CD4-positive, alpha-beta T cell treated with Interleukin-4 for 1 hour (primary cell): Measurements from ENCODE around the gene MRPS9.

Source experiments
- DNase-seq, 2 donors: peaks; one replicate each; pipeline ENCODE4 v3.0.0-alpha.2; 2020 to 2022

MRPS9 gene

DNA sequence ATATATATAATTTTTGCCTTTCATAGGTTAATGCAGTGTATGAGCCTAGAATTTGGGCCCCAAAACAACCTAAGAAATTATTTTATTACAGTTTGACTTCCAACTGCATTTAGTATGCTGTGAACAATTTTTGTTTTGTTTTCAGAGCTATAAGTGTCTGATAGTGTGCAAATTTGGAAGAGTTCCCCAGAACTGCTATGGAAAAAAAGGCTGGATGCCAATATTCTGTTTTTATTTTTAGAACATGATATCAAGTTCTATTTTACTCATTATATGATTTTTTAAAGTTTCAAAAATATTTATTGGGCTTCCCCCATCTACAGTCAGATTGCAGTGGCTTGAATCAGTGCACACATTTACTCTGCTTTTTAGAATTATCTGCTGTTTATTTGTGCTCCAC, 42.6 kb downstream of the MRPS9 start:
- no peak for DNase-seq

DNA sequence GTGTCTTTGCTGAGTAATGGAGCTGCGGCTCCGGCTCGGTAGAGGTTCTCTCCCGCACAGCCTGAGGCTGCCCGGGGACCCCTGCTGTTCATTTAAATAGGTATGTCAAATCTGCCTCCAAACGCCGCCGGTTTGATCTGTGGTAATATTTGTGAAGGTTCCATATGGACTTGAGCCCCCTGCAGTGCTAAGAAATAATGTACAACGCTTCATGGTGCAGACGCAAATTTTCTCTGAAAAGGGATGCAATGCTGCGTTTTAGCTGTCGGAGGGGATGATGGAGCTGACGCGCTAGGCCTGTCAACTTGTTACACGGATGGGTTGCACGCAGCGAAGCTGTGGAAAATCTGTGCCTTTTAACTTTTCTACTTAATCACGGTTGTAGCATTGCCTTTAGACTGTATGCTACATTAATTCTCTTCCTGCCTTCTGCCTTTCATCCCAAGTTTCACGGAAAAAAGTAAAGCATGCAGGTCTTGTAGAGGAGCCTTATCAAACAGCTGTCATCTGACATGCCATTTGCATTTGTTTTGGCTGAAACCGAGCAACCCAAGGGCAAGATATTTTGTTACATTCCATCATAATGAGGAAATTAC, 43.2 kb downstream of the MRPS9 start:
- DNase-seq, result no peak

DNA sequence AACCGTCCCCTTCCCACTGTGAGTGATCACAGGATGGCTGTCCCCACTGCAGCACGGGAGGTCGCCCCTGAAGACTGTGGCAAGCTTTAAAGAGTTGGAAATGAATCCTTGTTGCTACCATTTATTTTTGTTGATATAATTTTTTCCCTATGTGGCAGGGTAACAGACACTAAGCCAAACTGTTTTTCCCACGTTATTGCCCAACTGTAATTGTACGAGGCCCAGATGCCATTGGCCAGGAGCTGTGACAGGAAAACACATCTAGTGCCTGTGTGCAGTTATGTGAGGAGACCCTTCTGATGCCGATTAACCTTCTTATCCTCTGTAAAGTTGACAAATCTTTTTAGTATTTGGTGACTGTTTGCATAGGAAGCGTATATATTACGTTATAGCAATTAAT, 44.2 kb downstream of the MRPS9 start:
- DNase-seq, result no peak

DNA sequence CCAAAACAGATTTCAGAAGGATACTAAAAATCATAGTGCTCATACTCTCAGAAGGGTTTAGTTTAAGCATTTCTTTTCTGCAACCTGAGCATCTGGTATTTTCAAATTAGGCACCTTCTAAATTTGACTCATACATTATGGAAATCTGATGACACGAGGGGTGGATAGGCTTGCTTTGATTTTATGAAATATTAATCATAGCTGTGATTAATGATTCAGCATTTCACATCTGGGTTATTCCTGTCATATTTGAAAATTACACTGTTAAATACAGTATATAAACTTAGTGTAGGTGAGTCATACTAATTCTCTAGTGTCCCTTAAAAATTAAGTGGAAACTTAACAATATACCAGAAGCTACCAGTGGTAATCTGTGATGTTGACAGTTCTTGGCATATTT, 47.7 kb downstream of the MRPS9 start:
- no peak for DNase-seq

DNA sequence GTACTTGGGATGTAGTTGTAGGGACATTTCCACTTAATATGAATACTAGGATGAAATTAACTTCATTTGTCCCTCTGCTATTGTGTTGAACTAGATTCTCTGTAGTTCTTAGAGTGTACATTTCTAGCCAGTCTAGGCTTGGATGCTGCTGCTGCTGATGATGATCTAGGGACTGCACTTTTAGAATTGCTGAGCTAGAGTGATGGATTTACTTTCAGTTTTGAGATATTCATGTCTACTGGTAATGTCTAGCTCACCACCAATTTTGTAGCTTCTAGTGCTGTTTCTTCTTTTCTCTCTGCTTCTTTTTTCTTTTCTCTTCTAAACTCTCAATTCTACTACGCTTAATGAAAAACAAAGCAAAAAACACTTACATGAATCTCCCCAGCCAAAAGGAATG, 49.4 kb downstream of the MRPS9 start:
- DNase-seq, result no peak

GRCh38 chr2:105090091-105090490, 52.2 kb downstream of the MRPS9 start:
- DNase-seq, result no peak

DNA sequence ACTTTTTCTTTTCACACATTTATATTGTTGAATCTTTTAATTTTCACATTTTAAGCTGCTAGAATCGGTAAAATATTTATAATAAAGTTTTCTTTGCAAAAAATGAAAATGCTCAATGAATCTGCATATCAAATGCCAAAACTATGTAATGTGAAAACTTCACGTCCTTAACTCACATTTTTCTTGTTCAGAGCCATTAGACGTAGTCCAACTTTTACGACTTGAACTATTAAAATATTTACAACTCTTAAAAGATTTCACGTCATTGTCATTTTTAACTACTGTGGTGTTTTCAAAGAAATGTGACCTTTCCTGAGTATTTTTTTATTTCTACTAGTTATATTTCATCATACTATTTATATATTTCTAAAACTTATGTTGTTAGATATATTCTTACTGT, 54.9 kb downstream of the MRPS9 start:
- no peak for DNase-seq

DNA sequence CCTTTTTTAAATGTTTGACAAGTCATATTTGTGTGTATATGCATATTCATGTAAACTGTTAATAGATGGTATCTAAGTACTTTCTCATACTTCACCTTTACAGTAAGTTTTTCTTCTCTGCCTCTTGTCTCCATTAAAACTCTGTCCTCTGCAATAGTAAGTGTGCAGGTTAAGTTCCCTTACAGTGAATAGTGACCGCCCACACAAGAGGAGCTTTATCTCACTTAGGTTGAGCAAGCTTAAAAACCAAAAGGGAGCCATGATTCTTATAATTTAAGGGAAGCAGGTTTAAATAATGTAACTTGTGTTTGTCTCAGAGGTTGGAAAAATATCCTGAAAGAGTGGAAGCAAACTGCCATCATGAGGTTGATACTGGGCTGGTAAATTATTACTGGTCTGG, 61.3 kb downstream of the MRPS9 start:
- DNase-seq, result no peak

DNA sequence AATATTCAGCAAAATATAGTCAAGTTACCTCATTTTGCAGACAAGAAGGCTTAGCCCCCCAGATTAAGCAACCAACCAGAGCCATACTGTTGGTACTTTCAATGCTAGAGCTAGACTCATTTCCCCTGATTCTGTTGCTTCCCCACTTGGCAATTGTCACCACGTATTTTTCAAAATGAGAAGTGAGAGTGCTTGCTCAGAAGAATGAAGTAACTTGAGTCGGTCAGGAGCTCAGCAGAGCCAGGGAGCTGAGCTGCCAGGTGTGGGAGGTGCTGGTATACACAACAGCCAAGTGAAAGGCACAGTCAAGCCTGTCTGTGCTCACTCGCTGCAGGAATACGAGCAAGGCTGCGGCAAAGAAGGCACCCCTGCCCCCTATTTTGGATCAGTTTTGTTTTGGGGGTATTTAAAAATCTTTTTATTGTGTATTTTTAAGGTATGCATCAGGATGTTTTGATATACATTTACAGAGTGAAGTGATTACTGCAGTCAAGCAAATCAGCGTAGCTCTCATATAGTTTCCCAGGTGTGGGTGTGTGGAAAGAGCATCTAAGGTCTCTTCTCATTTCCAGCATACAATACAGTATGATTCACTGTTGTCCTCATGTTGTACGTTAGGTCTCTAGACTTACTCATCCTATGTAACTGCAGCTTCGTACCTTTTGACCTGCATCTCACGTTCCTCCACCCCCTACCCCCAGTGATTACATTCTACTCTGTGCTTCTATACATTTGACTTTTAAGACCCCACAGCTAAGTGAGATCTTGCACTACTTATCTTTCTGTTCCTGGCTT, 62.4 kb downstream of the MRPS9 start:
- no peak for DNase-seq

GRCh38 chr2:105102001-105102400, 64.1 kb downstream of the MRPS9 start:
- no peak for DNase-seq

- DNase-seq, result no peak
These were observed 65.1 kb downstream of the MRPS9 start for GRCh38 chr2:105102963-105103421.

DNA sequence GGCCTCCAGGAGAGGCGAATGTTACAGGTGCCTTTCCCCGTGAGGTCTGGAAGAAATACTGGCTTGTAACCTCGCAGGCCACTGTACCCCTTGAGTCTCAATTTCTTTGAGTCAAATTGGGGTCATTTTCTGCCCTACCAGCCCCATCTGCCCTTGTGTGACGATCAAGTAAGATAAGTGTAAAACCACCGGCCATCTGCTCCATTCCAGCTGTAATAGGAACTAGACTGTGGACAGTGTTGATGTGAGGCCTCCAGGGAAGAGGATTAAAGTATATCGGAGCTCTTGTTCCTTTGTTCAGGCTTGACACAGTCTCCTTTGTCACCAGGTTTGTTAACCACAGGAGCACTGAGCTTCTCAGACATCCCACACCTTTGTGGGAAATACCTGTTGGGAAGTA, 65.6 kb downstream of the MRPS9 start:
- DNase-seq, result no peak

DNA sequence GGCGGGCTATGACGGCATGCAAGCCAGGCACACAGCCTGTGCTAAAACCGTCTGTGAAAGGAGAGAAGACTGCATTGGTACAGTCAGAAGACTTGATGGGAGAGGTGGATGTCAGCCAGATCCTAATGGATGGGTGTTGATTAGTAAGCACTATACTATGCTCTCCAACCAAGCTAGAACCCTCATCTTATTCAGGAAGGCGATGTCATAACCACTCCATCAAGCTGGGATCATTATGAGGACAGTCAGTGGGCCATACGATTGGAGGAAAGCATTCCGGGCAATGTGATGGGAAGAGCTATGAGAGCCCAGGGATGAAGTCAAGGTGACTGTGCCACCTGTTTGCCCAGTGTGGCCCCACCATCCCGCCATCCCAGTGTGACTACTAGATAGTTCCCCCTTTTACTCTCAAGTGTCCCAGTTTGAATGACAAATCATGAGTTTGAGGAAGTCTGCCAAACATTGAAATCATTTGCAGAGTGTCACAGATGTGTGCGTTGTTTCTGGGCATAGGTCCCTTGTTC, 66.4 kb downstream of the MRPS9 start:
- DNase-seq, result no peak

- DNase-seq, result no peak
These were observed 72.5 kb downstream of the MRPS9 start for GRCh38 chr2:105110295-105110829.

DNA sequence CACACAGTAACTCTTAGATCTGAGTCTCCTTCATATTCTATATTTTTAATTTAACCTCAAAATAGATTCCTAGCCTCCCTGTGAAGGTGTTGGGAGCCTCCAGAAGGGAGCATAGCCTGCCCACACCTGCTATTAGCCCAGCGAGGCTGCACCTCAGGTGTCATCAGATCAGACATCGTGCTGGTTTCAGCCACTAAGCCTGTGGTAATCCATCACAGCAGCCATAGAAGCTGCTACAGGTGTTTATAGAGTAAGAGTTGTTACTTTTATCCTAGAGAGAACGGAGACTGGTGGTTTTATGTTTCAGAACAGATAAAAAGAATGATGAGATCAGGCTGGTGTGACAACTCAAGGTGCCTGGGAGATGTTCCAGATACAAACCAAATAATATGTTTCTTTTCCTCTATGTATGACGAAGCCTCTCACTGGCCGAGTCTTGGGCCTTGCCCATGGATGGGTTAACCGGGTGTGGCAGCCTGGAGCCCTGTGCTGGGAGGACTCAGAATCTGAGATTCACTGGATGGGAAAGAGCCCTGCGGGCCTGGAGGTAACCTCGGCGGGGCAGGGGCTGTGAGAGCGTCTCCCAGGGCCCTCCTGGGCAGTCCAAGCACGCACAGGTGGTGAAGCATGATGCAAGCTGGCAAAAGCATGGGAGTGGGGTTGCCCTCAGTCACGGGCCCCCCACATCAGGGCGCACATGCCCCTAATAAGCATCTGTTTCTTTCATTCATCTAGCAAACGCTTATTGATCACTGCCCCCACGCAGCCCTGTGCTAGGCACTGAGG, 73.7 kb downstream of the MRPS9 start:
- no peak for DNase-seq

GRCh38 chr2:105112345-105112744, 74.5 kb downstream of the MRPS9 start:
- DNase-seq, result no peak

DNA sequence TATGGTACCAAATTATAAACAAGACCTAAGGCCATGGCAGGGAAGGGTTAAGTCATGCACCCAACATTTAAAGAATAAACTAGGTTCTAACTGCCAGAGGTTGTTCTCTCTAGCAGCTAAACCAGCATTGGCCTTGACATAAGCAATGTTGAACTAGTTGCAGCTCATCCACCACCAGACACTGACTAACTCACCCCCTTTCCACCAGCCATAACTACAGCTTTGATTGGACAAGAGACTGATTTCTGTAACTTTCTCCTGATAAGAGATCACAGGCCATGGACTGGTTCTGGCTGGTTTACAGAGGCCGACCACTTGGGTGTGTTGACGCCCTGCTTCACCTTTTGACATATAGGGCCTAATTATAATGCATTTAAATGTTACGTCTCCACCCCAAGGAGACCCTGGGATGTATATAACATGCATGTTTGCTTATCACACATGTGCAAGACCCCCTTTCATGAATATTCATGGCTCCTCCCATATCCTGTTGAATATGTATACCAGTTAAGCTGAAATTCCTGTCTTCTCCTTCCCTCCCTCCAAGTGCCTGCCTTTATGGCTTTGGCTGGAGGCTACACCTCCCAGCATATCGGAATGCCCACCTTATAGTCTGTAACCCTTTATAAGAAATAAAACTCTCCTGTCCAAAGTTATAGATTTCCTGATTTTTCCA, 75.9 kb downstream of the MRPS9 start:
- DNase-seq, result no peak

GRCh38 chr2:105114551-105114950, 76.7 kb downstream of the MRPS9 start:
- peak in 1 of 2 donors; percentile 42 for DNase-seq

GRCh38 chr2:105116348-105116747, 78.5 kb downstream of the MRPS9 start:
- no peak for DNase-seq

GRCh38 chr2:105117565-105117964, 79.7 kb downstream of the MRPS9 start:
- DNase-seq, result no peak

- no peak for DNase-seq
These were observed 81.1 kb downstream of the MRPS9 start for GRCh38 chr2:105118960-105119359.

DNA sequence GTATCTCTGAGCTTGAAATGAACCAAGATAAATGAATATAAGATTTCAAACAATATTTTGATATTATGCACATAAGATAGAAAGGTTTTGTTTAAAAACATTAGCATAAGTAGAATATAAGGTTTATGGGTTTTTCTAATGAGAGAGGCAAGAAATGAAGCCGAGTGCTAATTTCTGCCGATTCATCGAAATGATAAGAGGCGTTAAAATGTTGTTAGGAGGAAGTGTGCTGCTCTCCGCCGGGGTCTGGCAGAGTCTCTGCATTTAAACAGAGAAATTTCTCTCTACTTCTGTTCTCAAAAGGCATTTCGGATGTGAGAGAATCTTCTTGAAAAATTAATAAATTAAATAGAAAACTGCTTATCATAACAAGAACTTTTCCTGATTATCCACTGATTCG, 83.6 kb downstream of the MRPS9 start:
- DNase-seq, result no peak

- DNase-seq, result no peak
These were observed 87.6 kb downstream of the MRPS9 start for GRCh38 chr2:105125428-105125827.
